ENCODE data around the gene TBX1.

Gene TBX1

GRCh38 chr22:19797086-19798002, 36.8 kb downstream of the TBX1 start:
- H3K36me3 ChIP-seq: peaks cover 39% of the 10 kb centered on the region
- H3K4me2 ChIP-seq: no peak overlapping the region
- no peak overlapping the region for H3K27ac ChIP-seq
- H4K20me1 ChIP-seq: no peaks in the 10 kb centered on the region
- H3K27me3 ChIP-seq: no peaks in the 10 kb centered on the region
- TF ChIP-seq Cebpa-rat (IDR thresholded peaks at IDR 0.05): no peak
- no peaks in the 10 kb centered on the region for H3K4me1 ChIP-seq
- no peak overlapping the region for H3K9ac ChIP-seq
- no peak overlapping the region for H3K4me3 ChIP-seq
- H3K9me3 ChIP-seq: peaks cover 21% of the 10 kb centered on the region

GRCh38 chr22:19798003-19798665, 37.6 kb downstream of the TBX1 start:
- no peaks in the 10 kb centered on the region for H3K27me3 ChIP-seq
- H3K27ac ChIP-seq: no peak overlapping the region
- H3K9me3 ChIP-seq: peaks cover 13% of the 10 kb centered on the region
- no peaks in the 10 kb centered on the region for H4K20me1 ChIP-seq
- no peak overlapping the region for H3K4me3 ChIP-seq
- H3K4me1 ChIP-seq: no peaks in the 10 kb centered on the region
- no peak overlapping the region for H3K9ac ChIP-seq
- H3K4me2 ChIP-seq: no peak overlapping the region
- H3K36me3 ChIP-seq: peaks cover 40% of the 10 kb centered on the region
- no peak for TF ChIP-seq Cebpa-rat (IDR thresholded peaks at IDR 0.05)

DNA sequence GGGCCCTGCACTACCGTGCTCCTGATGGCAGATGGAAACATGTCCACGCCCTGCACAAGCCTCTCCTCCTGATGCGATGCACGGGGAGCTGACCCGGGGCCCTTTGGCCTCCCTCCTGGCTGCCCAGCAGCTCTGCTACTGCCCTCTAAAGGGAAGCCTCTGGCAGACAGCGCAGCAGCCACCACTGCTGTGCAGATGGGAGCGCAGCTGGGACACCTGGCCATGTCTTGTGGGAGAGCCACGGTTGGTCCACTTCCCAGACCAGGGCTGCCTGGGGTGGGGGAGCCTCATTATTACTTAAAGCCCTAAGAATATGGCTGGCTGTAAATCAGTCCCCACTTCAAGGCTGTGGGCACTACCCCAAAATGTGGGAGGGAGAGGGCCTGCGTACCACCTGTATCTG, 38.3 kb downstream of the TBX1 start:
- Histone ChIP-seq H3K4me2 (no peak overlapping the region), H3K27ac (no peak overlapping the region), H3K9ac (no peak overlapping the region), H4K20me1 (no peaks in the 10 kb centered on the region), H3K4me1 (no peaks in the 10 kb centered on the region), H3K4me3 (no peak overlapping the region), H3K9me3 (peaks cover 5% of the 10 kb centered on the region), H3K36me3 (peaks cover 39% of the 10 kb centered on the region), H3K27me3 (no peaks in the 10 kb centered on the region)
- TF ChIP-seq Cebpa-rat (IDR thresholded peaks at IDR 0.05): no peak

DNA sequence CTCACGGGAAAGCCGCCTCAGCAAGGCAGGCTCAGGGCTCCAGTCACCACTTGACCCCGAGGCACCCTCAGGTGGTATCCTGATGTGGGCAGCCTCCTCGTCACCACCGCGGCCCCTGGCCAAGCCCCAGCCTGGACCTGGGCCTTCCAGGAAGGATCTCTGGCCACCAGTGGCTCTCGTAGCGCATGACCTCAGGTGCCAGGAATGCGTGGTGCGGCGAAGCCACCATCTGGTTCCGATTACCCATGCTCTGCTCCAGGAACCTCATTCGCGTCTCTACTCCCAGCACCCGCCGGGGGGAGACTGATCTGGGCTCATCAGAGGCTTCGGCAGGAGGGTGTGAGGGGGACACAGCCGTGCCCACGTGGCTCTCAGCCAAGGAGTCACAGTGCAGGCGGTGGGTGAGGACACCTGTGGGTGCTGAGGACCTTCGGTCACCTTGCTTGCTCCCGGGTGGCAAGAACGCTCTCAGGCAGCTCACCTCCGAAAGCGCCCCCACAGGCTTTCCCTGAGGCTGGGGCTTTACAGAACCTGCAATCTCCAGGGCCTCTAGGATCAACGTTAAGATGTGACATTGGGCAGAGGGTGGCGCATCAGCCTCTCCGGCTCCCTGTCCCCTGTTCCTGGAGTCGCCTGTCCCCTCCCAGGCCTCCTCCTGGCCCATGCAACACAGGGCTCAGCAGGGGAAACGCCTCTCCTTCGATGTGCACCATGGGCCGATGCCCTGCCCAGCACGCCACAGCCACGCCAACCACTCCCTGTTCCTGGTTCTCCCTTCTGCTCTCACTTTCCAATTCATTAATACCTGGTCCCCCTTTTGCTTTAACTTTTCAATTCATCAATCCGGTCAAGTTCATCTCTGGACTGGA, 39.0 kb downstream of the TBX1 start:
- H3K9me3 ChIP-seq: no peaks in the 10 kb centered on the region
- H3K9ac ChIP-seq: no peak overlapping the region
- TF ChIP-seq Cebpa-rat (IDR thresholded peaks at IDR 0.05): no peak
- H3K27ac ChIP-seq: no peak overlapping the region
- H3K27me3 ChIP-seq: no peaks in the 10 kb centered on the region
- peaks cover 35% of the 10 kb centered on the region for H3K36me3 ChIP-seq
- H4K20me1 ChIP-seq: no peaks in the 10 kb centered on the region
- H3K4me1 ChIP-seq: peaks cover under 1% of the 10 kb centered on the region; the same call in 1 of the 2 replicates
- H3K4me3 ChIP-seq: no peak overlapping the region
- no peak overlapping the region for H3K4me2 ChIP-seq

- H4K20me1 ChIP-seq: no peaks in the 10 kb centered on the region
- no peak for TF ChIP-seq Cebpa-rat (IDR thresholded peaks at IDR 0.05)
- H3K27ac ChIP-seq: no peak overlapping the region
- H3K4me1 ChIP-seq: peaks cover 8% of the 10 kb centered on the region
- no peak overlapping the region for H3K9ac ChIP-seq
- H3K4me3 ChIP-seq: no peak overlapping the region
- H3K4me2 ChIP-seq: no peak overlapping the region
- H3K36me3 ChIP-seq: peaks cover 35% of the 10 kb centered on the region
- no peaks in the 10 kb centered on the region for H3K27me3 ChIP-seq
- no peaks in the 10 kb centered on the region for H3K9me3 ChIP-seq
Observed at GRCh38 chr22:19800306-19800705, 39.7 kb downstream of the TBX1 start.

GRCh38 chr22:19800761-19801244, 40.2 kb downstream of the TBX1 start:
- Histone ChIP-seq H3K27me3 (no peaks in the 10 kb centered on the region), H3K9ac (no peak overlapping the region), H3K4me2 (no peak overlapping the region), H4K20me1 (no peaks in the 10 kb centered on the region), H3K9me3 (no peaks in the 10 kb centered on the region), H3K27ac (no peak overlapping the region), H3K36me3 (peaks cover 35% of the 10 kb centered on the region), H3K4me1 (peaks cover 13% of the 10 kb centered on the region), H3K4me3 (no peak overlapping the region)
- no peak for TF ChIP-seq Cebpa-rat (IDR thresholded peaks at IDR 0.05)

DNA sequence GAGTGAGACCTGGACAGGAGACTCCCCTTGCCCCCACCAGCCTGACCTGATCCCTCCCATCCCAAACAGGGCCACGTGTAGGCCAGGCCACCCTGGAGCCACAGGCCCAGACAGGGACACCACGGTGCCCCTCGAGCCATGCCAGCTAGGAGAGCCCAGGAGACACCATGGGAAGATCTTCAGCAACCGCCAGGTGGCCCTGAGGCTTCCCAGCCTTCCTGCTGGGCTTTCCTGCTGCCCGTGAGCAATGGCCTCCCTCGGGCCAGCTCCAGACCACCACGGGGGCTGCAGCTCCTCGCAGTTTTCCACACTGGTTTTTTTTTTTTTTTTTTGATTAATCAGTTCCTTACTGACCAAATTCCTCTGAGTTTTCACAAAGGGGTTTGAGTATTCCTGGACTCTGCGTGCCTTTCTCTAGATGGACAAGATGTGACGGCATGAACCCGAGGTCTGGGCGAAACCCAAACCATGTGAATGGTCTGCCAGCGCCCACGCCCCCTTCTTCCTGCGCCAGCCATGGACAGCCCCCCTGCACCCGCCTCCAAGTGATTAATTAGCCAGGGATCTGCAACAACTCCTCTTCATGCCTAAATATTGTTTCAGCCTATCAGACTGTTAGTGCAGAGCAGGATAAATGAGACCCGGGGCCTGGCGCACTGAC, 40.9 kb downstream of the TBX1 start:
- H3K27ac ChIP-seq: no peak overlapping the region
- H3K9ac ChIP-seq: no peak overlapping the region
- H3K4me1 ChIP-seq: peaks cover 19% of the 10 kb centered on the region
- no peak overlapping the region for H3K4me2 ChIP-seq
- H3K36me3 ChIP-seq: peaks cover 35% of the 10 kb centered on the region
- no peaks in the 10 kb centered on the region for H3K9me3 ChIP-seq
- H3K4me3 ChIP-seq: no peak overlapping the region
- no peak for TF ChIP-seq Cebpa-rat (IDR thresholded peaks at IDR 0.05)
- no peaks in the 10 kb centered on the region for H3K27me3 ChIP-seq
- no peaks in the 10 kb centered on the region for H4K20me1 ChIP-seq

DNA sequence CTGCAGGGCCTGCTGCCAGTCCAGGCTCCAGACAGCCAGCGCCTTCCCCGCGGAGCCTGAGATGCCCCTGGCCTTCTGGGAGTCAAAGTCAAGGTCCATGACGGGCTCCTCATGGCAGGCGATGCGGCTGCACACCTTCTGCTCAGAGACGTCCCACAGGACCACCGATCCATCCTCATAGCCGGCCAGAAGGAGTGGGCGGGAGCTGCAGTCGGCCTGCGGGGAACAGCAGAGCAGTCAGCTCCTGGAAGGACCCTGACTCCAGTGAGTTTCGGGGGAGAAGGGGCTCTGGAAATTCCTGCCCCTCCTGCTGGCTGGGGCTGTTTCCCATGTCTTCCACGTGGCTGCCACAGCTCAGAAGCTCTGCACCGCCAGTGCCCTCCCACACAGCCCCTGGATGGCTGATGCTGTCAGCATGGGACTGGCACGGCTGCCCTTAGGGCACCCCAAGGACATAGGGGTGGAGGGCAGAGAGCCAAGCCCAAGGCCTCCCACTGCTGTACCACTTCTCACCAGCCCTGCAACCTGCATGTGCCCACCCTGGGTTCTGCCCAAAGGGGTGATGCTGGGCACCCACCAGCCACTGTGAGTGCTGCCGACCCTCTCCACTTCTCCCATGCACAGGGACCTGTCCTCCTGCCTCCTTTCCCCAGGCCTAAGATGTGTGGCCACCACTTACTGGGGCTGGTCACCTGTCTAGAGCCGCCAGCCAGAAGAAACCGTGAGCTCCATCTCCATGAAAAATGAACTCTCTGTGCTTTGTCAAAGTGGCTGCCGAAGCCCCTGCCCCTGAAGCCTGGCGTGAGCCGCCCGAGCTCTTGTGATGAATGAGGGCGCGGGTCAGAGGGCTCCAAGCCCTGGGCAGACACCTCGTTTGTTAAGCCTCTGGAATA, 41.7 kb downstream of the TBX1 start:
- Histone ChIP-seq H3K27ac (no peak overlapping the region), H3K4me1 (peaks cover 27% of the 10 kb centered on the region), H3K9me3 (no peaks in the 10 kb centered on the region), H3K9ac (no peak overlapping the region), H3K36me3 (peaks cover 35% of the 10 kb centered on the region), H3K4me2 (no peak overlapping the region), H3K27me3 (no peaks in the 10 kb centered on the region), H4K20me1 (peaks cover 6% of the 10 kb centered on the region; the same call in 1 of the 2 replicates), H3K4me3 (no peak overlapping the region)
- TF ChIP-seq Cebpa-rat (IDR thresholded peaks at IDR 0.05): no peak
